ENCODE data around the gene DIS3L2.
"Not testable (repeated sequence)": the region's sequence is repeated elsewhere in the genome, so short reads cannot be mapped to it uniquely, and the experiment has no call there.

Gene DIS3L2

GRCh38 chr2:232288489-232289030 is 327.0 kb downstream of the DIS3L2 start:
- in situ Hi-C loops (cut with MboI; ENCODE audit: low sequenced_read_pairs), result no loop called here

GRCh38 chr2:232290668-232291067 is 329.2 kb downstream of the DIS3L2 start:
- in situ Hi-C loops (cut with MboI; ENCODE audit: low sequenced_read_pairs), result no loop called here

GRCh38 chr2:232291343-232291742 is 329.8 kb downstream of the DIS3L2 start:
- in situ Hi-C loops (cut with MboI; ENCODE audit: low sequenced_read_pairs), result no loop called here

GRCh38 chr2:232292395-232293154 is 331.1 kb downstream of the DIS3L2 start:
- in situ Hi-C loops (cut with MboI; ENCODE audit: low sequenced_read_pairs), result no loop called here

GRCh38 chr2:232293191-232293590 is 331.7 kb downstream of the DIS3L2 start:
- in situ Hi-C loops (cut with MboI; ENCODE audit: low sequenced_read_pairs), result no loop called here

GRCh38 chr2:232295971-232296370 is 334.5 kb downstream of the DIS3L2 start:
- in situ Hi-C loops (cut with MboI; ENCODE audit: low sequenced_read_pairs), result no loop called here

GRCh38 chr2:232296776-232297525 is 335.4 kb downstream of the DIS3L2 start:
- in situ Hi-C loops (cut with MboI; ENCODE audit: low sequenced_read_pairs), result no loop called here

GRCh38 chr2:232299084-232299483 is 337.6 kb downstream of the DIS3L2 start:
- in situ Hi-C loops (cut with MboI; ENCODE audit: low sequenced_read_pairs), result no loop called here

- in situ Hi-C loops (cut with MboI; ENCODE audit: low sequenced_read_pairs), result no loop called here
These were observed 338.6 kb downstream of the DIS3L2 start for GRCh38 chr2:232299927-232300674.

- in situ Hi-C loops (cut with MboI; ENCODE audit: low sequenced_read_pairs), result no loop called here
These were observed 339.4 kb downstream of the DIS3L2 start for GRCh38 chr2:232300894-232301387.

- in situ Hi-C loops (cut with MboI; ENCODE audit: low sequenced_read_pairs), result no loop called here
These were observed 342.7 kb downstream of the DIS3L2 start for GRCh38 chr2:232304236-232304635.

- in situ Hi-C loops (cut with MboI; ENCODE audit: low sequenced_read_pairs), result no loop called here
These were observed 345.3 kb downstream of the DIS3L2 start for GRCh38 chr2:232306741-232307305.

GRCh38 chr2:232307854-232308253 is 346.3 kb downstream of the DIS3L2 start:
- in situ Hi-C loops (cut with MboI; ENCODE audit: low sequenced_read_pairs), result no loop called here

GRCh38 chr2:232308986-232309385 is 347.5 kb downstream of the DIS3L2 start:
- in situ Hi-C loops (cut with MboI; ENCODE audit: low sequenced_read_pairs), result no loop called here

GRCh38 chr2:232309592-232309991 is 348.1 kb downstream of the DIS3L2 start:
- in situ Hi-C loops (cut with MboI; ENCODE audit: low sequenced_read_pairs), result no loop called here

GRCh38 chr2:232310121-232310520 is 348.6 kb downstream of the DIS3L2 start:
- in situ Hi-C loops (cut with MboI; ENCODE audit: low sequenced_read_pairs), result no loop called here

GRCh38 chr2:232310696-232311095 is 349.2 kb downstream of the DIS3L2 start:
- in situ Hi-C loops (cut with MboI; ENCODE audit: low sequenced_read_pairs), result no loop called here

GRCh38 chr2:232313645-232314044 is 352.1 kb downstream of the DIS3L2 start:
- in situ Hi-C loops (cut with MboI; ENCODE audit: low sequenced_read_pairs), result not testable (repeated sequence)

GRCh38 chr2:232315049-232315922 is 353.8 kb downstream of the DIS3L2 start:
- in situ Hi-C loops (cut with MboI; ENCODE audit: low sequenced_read_pairs), result no loop called here

- in situ Hi-C loops (cut with MboI; ENCODE audit: low sequenced_read_pairs), result no loop called here
These were observed 354.4 kb downstream of the DIS3L2 start for GRCh38 chr2:232315923-232316299.
